ENCODE measurements around the gene CPZ.

DNA sequence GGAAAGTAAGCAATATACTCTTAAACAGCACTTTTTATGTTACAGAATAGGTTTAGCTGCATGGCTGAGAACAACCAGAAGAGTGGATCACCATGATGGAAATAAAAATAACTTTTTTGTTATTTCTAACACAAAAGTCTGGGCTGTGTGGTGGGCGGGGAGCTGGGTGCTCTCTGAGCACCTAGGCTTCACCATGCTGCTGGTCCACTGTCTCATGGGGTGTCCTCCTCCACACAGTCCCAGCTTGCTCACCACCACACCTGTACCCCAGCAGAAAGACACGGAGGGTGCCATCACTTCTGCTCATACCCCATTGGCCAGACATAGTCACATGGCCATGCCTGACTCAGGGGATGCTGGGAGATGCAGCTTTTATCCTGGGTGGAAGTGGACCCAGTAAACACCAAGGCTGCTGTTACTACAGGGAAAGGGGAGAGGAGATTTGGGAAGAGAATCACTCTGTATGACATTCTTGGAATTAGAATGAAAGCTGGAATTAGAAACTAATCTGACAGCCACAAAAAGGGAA lies 45.0 kb downstream of the CPZ start:
- TF ChIP-seq POLR2AphosphoS5 (IDR thresholded peaks at IDR 0.05) (no peak), POLR2A (IDR thresholded peaks at IDR 0.05) (no peak)
- TF ChIP-seq, protein P1, sequence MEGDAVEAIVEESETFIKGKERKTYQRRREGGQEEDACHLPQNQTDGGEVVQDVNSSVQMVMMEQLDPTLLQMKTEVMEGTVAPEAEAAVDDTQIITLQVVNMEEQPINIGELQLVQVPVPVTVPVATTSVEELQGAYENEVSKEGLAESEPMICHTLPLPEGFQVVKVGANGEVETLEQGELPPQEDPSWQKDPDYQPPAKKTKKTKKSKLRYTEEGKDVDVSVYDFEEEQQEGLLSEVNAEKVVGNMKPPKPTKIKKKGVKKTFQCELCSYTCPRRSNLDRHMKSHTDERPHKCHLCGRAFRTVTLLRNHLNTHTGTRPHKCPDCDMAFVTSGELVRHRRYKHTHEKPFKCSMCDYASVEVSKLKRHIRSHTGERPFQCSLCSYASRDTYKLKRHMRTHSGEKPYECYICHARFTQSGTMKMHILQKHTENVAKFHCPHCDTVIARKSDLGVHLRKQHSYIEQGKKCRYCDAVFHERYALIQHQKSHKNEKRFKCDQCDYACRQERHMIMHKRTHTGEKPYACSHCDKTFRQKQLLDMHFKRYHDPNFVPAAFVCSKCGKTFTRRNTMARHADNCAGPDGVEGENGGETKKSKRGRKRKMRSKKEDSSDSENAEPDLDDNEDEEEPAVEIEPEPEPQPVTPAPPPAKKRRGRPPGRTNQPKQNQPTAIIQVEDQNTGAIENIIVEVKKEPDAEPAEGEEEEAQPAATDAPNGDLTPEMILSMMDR (IDR thresholded peaks at IDR 0.05) = no peak

All from breast epithelium (tissue), 3 donors.